GM12878 (cell line): ENCODE measurements around the gene CCDC138. TPM values are rescaled to one million over a fixed set of nuclear protein-coding genes. Genes with fewer than 3 reads are reported as not detected.

Experiments used
- BCL11A ChIP-seq: IDR thresholded peaks from 2 replicates; pipeline ENCODE4 v1.6.1; 2011; ENCODE audit warnings: low read depth, low read length
- CHD4 ChIP-seq: fragments of 200-600 bp; sonication (generic); IDR thresholded peaks from 2 replicates; pipeline ENCODE4 v1.6.1; 2016; ENCODE audit warnings: mild to moderate bottlenecking
- FOXK2 ChIP-seq: fragments of 450-650 bp; IDR thresholded peaks from 2 replicates; pipeline ENCODE4 v1.6.1; 2017; ENCODE audit warnings: mild to moderate bottlenecking, moderate library complexity
- NR2F1 ChIP-seq: fragments of 450-650 bp; conservative IDR thresholded peaks from 2 replicates; pipeline ENCODE4 v1.6.1; 2017; ENCODE audit warnings: mild to moderate bottlenecking
- POLR2A ChIP-seq: IDR thresholded peaks from 2 replicates; pipeline ENCODE4 v1.6.1; 2011; ENCODE audit warnings: low read depth, mild to moderate bottlenecking, low read length
- POLR2AphosphoS5 ChIP-seq: IDR thresholded peaks from 2 replicates; pipeline ENCODE4 v1.6.1; 2011; ENCODE audit warnings: mild to moderate bottlenecking, low read length, inconsistent platforms
- TCF12 ChIP-seq: IDR thresholded peaks from 2 replicates; pipeline ENCODE4 v1.6.1; 2011; ENCODE audit warnings: low read depth, mild to moderate bottlenecking, low read length
- polyA plus RNA-seq, 11 experiments: library from polyadenylated mRNA; depleted of rRNA in 4 of 11; unstranded in 6 of 11; stranded (reverse) in 5 of 11; fragments of >200 nt; fragmentation: Nextera tagmentation in 4 of 11; fragmentation: Illumina TruSeq in 1 of 11; extraction: Ambion mirVana in 4 of 11; extraction: Trizol in 1 of 11; gene quantifications; 1 replicate in 1 of 11; 2 replicates in 10 of 11; pipeline versions ENCODE4 v1.2.1 to v1.2.3, GENCODE V29; 2011 to 2016; ENCODE audit warnings: inconsistent platforms in 2 of 11, missing spikeins in 2 of 11, low read depth in 1 of 11
- total RNA-seq, 4 experiments: library from RNA; depleted of rRNA in 3 of 4; stranded (reverse); fragments of >200 nt in 3 of 4; fragmentation: Illumina TruSeq in 1 of 4; extraction: Trizol in 1 of 4; gene quantifications; 2 replicates each; pipeline versions ENCODE4 v1.2.1 to v1.2.3, GENCODE V29; 2013 to 2021
- TF ChIP-seq, protein P1 (sequence below): fragments of 450-650 bp; IDR thresholded peaks from 2 replicates; pipeline ENCODE4 v1.6.1; 2016; ENCODE audit warnings: mild to moderate bottlenecking, moderate library complexity, borderline replicate concordance
- TF ChIP-seq, protein P2 (sequence below): fragments of 450-650 bp; IDR thresholded peaks from 2 replicates; pipeline ENCODE4 v1.6.1; 2016; ENCODE audit warnings: mild to moderate bottlenecking
- TF ChIP-seq, protein P3 (sequence below): fragments of 450-650 bp; formaldehyde crosslinking; IDR thresholded peaks from 2 replicates; pipeline ENCODE4 v1.4.0; 2022; ENCODE audit warnings: mild to moderate bottlenecking, moderate library complexity
- TF ChIP-seq, protein P4 (sequence below): fragments of 450-650 bp; IDR thresholded peaks from 2 replicates; pipeline ENCODE4 v1.6.1; 2017; ENCODE audit warnings: mild to moderate bottlenecking, moderate library complexity

CCDC138 gene
- total and polyA plus RNA-seq, 10 of the 15 experiments (the other 5 are each of a cell fraction or from before 2014, with no cell fraction given) = 7.9 to 19.4 (median 13.0) TPM

DNA sequence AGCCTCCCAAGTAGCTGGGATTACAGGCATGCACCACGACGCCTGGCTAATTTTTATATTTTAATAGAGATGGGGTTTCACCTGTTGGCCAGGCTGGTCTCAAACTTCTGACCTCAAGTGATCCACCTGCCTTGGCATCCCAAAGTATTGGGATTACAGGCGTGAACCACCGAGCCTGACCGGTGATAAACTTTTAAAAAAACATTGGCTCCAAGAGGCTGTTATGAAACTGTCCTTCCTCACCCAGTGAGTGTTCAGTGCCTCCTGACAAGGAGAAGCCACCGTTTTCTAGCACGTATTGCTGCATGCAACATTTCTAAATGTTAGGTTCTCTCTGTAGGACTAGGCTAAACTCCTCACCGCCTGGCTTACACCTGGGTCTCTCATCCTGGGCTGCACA lies 139.2 kb downstream of the CCDC138 start (continued):
- TF ChIP-seq, protein P1, sequence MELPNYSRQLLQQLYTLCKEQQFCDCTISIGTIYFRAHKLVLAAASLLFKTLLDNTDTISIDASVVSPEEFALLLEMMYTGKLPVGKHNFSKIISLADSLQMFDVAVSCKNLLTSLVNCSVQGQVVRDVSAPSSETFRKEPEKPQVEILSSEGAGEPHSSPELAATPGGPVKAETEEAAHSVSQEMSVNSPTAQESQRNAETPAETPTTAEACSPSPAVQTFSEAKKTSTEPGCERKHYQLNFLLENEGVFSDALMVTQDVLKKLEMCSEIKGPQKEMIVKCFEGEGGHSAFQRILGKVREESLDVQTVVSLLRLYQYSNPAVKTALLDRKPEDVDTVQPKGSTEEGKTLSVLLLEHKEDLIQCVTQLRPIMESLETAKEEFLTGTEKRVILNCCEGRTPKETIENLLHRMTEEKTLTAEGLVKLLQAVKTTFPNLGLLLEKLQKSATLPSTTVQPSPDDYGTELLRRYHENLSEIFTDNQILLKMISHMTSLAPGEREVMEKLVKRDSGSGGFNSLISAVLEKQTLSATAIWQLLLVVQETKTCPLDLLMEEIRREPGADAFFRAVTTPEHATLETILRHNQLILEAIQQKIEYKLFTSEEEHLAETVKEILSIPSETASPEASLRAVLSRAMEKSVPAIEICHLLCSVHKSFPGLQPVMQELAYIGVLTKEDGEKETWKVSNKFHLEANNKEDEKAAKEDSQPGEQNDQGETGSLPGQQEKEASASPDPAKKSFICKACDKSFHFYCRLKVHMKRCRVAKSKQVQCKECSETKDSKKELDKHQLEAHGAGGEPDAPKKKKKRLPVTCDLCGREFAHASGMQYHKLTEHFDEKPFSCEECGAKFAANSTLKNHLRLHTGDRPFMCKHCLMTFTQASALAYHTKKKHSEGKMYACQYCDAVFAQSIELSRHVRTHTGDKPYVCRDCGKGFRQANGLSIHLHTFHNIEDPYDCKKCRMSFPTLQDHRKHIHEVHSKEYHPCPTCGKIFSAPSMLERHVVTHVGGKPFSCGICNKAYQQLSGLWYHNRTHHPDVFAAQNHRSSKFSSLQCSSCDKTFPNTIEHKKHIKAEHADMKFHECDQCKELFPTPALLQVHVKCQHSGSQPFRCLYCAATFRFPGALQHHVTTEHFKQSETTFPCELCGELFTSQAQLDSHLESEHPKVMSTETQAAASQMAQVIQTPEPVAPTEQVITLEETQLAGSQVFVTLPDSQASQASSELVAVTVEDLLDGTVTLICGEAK = no peak
- TF ChIP-seq, protein P2, sequence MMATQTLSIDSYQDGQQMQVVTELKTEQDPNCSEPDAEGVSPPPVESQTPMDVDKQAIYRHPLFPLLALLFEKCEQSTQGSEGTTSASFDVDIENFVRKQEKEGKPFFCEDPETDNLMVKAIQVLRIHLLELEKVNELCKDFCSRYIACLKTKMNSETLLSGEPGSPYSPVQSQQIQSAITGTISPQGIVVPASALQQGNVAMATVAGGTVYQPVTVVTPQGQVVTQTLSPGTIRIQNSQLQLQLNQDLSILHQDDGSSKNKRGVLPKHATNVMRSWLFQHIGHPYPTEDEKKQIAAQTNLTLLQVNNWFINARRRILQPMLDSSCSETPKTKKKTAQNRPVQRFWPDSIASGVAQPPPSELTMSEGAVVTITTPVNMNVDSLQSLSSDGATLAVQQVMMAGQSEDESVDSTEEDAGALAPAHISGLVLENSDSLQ = no peak
- TF ChIP-seq FOXK2 (no peak), NR2F1 (no peak), TCF12 (no peak), POLR2A (no peak), BCL11A (no peak), POLR2AphosphoS5 (no peak), CHD4 (no peak)
- TF ChIP-seq, protein P3, sequence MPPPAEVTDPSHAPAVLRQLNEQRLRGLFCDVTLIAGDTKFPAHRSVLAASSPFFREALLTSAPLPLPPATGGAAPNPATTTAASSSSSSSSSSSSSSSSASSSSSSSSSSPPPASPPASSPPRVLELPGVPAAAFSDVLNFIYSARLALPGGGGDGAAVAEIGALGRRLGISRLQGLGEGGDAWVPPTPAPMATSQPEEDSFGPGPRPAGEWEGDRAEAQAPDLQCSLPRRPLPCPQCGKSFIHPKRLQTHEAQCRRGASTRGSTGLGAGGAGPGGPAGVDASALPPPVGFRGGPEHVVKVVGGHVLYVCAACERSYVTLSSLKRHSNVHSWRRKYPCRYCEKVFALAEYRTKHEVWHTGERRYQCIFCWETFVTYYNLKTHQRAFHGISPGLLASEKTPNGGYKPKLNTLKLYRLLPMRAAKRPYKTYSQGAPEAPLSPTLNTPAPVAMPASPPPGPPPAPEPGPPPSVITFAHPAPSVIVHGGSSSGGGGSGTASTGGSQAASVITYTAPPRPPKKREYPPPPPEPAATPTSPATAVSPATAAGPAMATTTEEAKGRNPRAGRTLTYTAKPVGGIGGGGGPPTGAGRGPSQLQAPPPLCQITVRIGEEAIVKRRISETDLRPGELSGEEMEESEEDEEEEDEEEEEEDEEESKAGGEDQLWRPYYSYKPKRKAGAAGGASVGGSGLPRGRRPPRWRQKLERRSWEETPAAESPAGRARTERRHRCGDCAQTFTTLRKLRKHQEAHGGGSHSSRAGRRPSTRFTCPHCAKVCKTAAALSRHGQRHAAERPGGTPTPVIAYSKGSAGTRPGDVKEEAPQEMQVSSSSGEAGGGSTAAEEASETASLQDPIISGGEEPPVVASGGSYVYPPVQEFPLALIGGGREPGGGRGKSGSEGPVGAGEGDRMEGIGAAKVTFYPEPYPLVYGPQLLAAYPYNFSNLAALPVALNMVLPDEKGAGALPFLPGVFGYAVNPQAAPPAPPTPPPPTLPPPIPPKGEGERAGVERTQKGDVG = no peak
- TF ChIP-seq, protein P4, sequence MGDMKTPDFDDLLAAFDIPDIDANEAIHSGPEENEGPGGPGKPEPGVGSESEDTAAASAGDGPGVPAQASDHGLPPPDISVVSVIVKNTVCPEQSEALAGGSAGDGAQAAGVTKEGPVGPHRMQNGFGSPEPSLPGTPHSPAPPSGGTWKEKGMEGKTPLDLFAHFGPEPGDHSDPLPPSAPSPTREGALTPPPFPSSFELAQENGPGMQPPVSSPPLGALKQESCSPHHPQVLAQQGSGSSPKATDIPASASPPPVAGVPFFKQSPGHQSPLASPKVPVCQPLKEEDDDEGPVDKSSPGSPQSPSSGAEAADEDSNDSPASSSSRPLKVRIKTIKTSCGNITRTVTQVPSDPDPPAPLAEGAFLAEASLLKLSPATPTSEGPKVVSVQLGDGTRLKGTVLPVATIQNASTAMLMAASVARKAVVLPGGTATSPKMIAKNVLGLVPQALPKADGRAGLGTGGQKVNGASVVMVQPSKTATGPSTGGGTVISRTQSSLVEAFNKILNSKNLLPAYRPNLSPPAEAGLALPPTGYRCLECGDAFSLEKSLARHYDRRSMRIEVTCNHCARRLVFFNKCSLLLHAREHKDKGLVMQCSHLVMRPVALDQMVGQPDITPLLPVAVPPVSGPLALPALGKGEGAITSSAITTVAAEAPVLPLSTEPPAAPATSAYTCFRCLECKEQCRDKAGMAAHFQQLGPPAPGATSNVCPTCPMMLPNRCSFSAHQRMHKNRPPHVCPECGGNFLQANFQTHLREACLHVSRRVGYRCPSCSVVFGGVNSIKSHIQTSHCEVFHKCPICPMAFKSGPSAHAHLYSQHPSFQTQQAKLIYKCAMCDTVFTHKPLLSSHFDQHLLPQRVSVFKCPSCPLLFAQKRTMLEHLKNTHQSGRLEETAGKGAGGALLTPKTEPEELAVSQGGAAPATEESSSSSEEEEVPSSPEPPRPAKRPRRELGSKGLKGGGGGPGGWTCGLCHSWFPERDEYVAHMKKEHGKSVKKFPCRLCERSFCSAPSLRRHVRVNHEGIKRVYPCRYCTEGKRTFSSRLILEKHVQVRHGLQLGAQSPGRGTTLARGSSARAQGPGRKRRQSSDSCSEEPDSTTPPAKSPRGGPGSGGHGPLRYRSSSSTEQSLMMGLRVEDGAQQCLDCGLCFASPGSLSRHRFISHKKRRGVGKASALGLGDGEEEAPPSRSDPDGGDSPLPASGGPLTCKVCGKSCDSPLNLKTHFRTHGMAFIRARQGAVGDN = no peak
